HEK293T (cell line): ENCODE data around the gene ANO7.

ENCODE experiments used
- CTCF ChIA-PET: fragments of 350-600 bp; formaldehyde crosslinking; extraction: SDS; loops from one replicate; lab custom pipeline; 2021; ENCODE audit warnings: antibody characterized with exemption, inconsistent platforms; lab: Yijun Ruan, JAX
- POLR2A ChIA-PET: fragments of 350-600 bp; formaldehyde crosslinking; extraction: SDS; loops from one replicate; lab custom pipeline; 2020; ENCODE audit warnings: antibody characterized with exemption, inconsistent platforms; lab: Yijun Ruan, JAX
- DNase-seq: peaks from one replicate; pipeline ENCODE4 v3.0.0; 2012; ENCODE audit warnings: mixed read lengths; ENCODE audit errors: extremely low spot score
- ARNT ChIP-seq: fragments of 450-650 bp; IDR thresholded peaks from 2 replicates; pipeline ENCODE4 v1.6.1; 2017; ENCODE audit warnings: mild to moderate bottlenecking
- BHLHE40 ChIP-seq: fragments of 450-650 bp; IDR thresholded peaks from 2 replicates; pipeline ENCODE4 v1.6.1; 2016; ENCODE audit warnings: mild to moderate bottlenecking, moderate library complexity, borderline replicate concordance
- CTBP1 ChIP-seq: fragments of 450-650 bp; IDR thresholded peaks from 2 replicates; pipeline ENCODE4 v1.6.1; 2016; ENCODE audit warnings: borderline replicate concordance
- ELF4 ChIP-seq: fragments of 450-650 bp; IDR thresholded peaks from 2 replicates; pipeline ENCODE4 v1.6.1; 2017; ENCODE audit warnings: antibody characterized with exemption
- FOXA1 ChIP-seq: fragments of 450-650 bp; IDR thresholded peaks from 2 replicates; pipeline ENCODE4 v1.6.1; 2016; ENCODE audit warnings: mild to moderate bottlenecking
- FOXK2 ChIP-seq: fragments of 450-650 bp; IDR thresholded peaks from 2 replicates; pipeline ENCODE4 v1.6.1; 2016; ENCODE audit warnings: mild to moderate bottlenecking
- FOXM1 ChIP-seq: fragments of 450-650 bp; IDR thresholded peaks from 2 replicates; pipeline ENCODE4 v1.6.1; 2017; ENCODE audit warnings: mild to moderate bottlenecking, borderline replicate concordance
- HDGF ChIP-seq: fragments of 450-650 bp; IDR thresholded peaks from 2 replicates; pipeline ENCODE4 v1.6.1; 2017; ENCODE audit warnings: antibody characterized with exemption, borderline replicate concordance
- L3MBTL2 ChIP-seq: fragments of 450-650 bp; conservative IDR thresholded peaks from 2 replicates; pipeline ENCODE4 v1.6.1; 2016; ENCODE audit warnings: mild to moderate bottlenecking
- LEF1 ChIP-seq: fragments of 450-650 bp; IDR thresholded peaks from 2 replicates; pipeline ENCODE4 v1.6.1; 2017; ENCODE audit warnings: mild to moderate bottlenecking, borderline replicate concordance
- NFRKB ChIP-seq: fragments of 450-650 bp; IDR thresholded peaks from 2 replicates; pipeline ENCODE4 v1.6.1; 2016; ENCODE audit warnings: mild to moderate bottlenecking, moderate library complexity
- PKNOX1 ChIP-seq: fragments of 450-650 bp; IDR thresholded peaks from 2 replicates; pipeline ENCODE4 v1.6.1; 2016
- SP1 ChIP-seq: fragments of 450-650 bp; IDR thresholded peaks from 2 replicates; pipeline ENCODE4 v1.6.1; 2017
- SUZ12 ChIP-seq: fragments of 450-650 bp; IDR thresholded peaks from 2 replicates; pipeline ENCODE4 v1.6.1; 2016; ENCODE audit warnings: mild to moderate bottlenecking
- TARDBP ChIP-seq: fragments of 450-650 bp; IDR thresholded peaks from 2 replicates; pipeline ENCODE4 v1.6.1; 2016
- ZNF384 ChIP-seq: fragments of 450-650 bp; IDR thresholded peaks from 2 replicates; pipeline ENCODE4 v1.6.1; 2016

ANO7 gene

GRCh38 chr2:241142063-241142462 is 46.4 kb upstream of the ANO7 start:
- ChIA-PET CTCF (no interaction called here), POLR2A (no interaction called here)
- no peak for TF ChIP-seq SUZ12
- TF ChIP-seq FOXA1: no peak
- no peak for TF ChIP-seq PKNOX1
- TF ChIP-seq SP1: no peak
- TF ChIP-seq HDGF: no peak
- TF ChIP-seq LEF1: no peak
- no peak for TF ChIP-seq FOXK2
- no peak for TF ChIP-seq CTBP1
- TF ChIP-seq TARDBP: no peak
- no peak for TF ChIP-seq FOXM1
- TF ChIP-seq ARNT: no peak
- TF ChIP-seq ELF4: no peak
- TF ChIP-seq BHLHE40: no peak
- DNase-seq: no peak

- ChIA-PET POLR2A (no interaction called here), CTCF (no interaction called here)
- TF ChIP-seq FOXA1: no peak
- TF ChIP-seq ARNT: no peak
- no peak for TF ChIP-seq NFRKB
- no peak for TF ChIP-seq ELF4
- TF ChIP-seq PKNOX1: no peak
- no peak for TF ChIP-seq ZNF384
- no peak for TF ChIP-seq LEF1
- no peak for TF ChIP-seq L3MBTL2
- TF ChIP-seq BHLHE40: no peak
- no peak for TF ChIP-seq SP1
- TF ChIP-seq FOXM1: no peak
- TF ChIP-seq TARDBP: no peak
- no peak for TF ChIP-seq FOXK2
These were observed 45.9 kb upstream of the ANO7 start for GRCh38 chr2:241142593-241142992.

GRCh38 chr2:241146286-241146685 is 42.2 kb upstream of the ANO7 start:
- ChIA-PET CTCF (no interaction called here), POLR2A (no interaction called here)
- DNase-seq: no peak
- TF ChIP-seq ZNF384 (no peak), PKNOX1 (no peak), FOXA1 (no peak), BHLHE40 (no peak), TARDBP (no peak), CTBP1 (no peak), FOXK2 (no peak), ARNT (no peak), SUZ12 (no peak), SP1 (no peak), ELF4 (no peak), LEF1 (no peak), NFRKB (no peak), HDGF (no peak), L3MBTL2 (no peak)

More at GRCh38 chr2:241142593-241142992, 45.9 kb upstream of the ANO7 start:
- DNase-seq: no peak

- no peak for DNase-seq
- no peak for TF ChIP-seq ARNT
- no peak for TF ChIP-seq LEF1
- TF ChIP-seq SUZ12: no peak
- TF ChIP-seq FOXM1: no peak
- TF ChIP-seq PKNOX1: no peak
- TF ChIP-seq NFRKB: no peak
- no peak for TF ChIP-seq L3MBTL2
- no peak for TF ChIP-seq SP1
- POLR2A ChIA-PET: no interaction called here
- CTCF ChIA-PET: no interaction called here
These were observed 41.1 kb upstream of the ANO7 start for GRCh38 chr2:241147336-241147735.

- CTCF ChIA-PET: no interaction called here
- no peak for DNase-seq
- TF ChIP-seq FOXM1: no peak
- TF ChIP-seq CTBP1: no peak
- POLR2A ChIA-PET: no interaction called here
These were observed 40.2 kb upstream of the ANO7 start for GRCh38 chr2:241148239-241148638.

- peak; percentile 87 for DNase-seq
- CTCF ChIA-PET: interaction anchor here (0.6 kb wide), 1 partner anchor 48 kb away, joined by 3 read pairs; no protein-coding TSS in a partner anchor
- POLR2A ChIA-PET: interaction anchor here (0.8 to 2.0 kb wide), 6 partner anchors 8 to 166 kb away, joined by 3 to 9 read pairs (median 4); partner anchors contain the start of gene MTERF4
- TF ChIP-seq LEF1 (no peak), FOXA1 (no peak), L3MBTL2 (peak; percentile 55; the same call in 1 of the 2 replicates), ARNT (no peak), PKNOX1 (peak; percentile 98), FOXK2 (no peak)
These were observed 39.4 kb upstream of the ANO7 start, which contains the start of gene PASK for GRCh38 chr2:241148891-241149674. Gene PASK (minus strand): TSS chr2:241149472. CDS start chr2:241143032, 6,440 bp downstream.
